HG02884 (cell line): ENCODE data around the gene MYO5B.
A peak's percentile ranks its signal among the peaks of the same experiment; 100 is the strongest.
"Not testable (repeated sequence)": the region's sequence is repeated elsewhere in the genome, so short reads cannot be mapped to it uniquely, and the experiment has no call there.

Experiments
- ATAC-seq: cut with Tn5 transposase; IDR thresholded peaks from one replicate; pipeline ENCODE4 v1.9.1; 2021; ENCODE audit warnings: mild to moderate bottlenecking, moderate library complexity; ENCODE audit not compliant: unreplicated experiment

Gene MYO5B

DNA sequence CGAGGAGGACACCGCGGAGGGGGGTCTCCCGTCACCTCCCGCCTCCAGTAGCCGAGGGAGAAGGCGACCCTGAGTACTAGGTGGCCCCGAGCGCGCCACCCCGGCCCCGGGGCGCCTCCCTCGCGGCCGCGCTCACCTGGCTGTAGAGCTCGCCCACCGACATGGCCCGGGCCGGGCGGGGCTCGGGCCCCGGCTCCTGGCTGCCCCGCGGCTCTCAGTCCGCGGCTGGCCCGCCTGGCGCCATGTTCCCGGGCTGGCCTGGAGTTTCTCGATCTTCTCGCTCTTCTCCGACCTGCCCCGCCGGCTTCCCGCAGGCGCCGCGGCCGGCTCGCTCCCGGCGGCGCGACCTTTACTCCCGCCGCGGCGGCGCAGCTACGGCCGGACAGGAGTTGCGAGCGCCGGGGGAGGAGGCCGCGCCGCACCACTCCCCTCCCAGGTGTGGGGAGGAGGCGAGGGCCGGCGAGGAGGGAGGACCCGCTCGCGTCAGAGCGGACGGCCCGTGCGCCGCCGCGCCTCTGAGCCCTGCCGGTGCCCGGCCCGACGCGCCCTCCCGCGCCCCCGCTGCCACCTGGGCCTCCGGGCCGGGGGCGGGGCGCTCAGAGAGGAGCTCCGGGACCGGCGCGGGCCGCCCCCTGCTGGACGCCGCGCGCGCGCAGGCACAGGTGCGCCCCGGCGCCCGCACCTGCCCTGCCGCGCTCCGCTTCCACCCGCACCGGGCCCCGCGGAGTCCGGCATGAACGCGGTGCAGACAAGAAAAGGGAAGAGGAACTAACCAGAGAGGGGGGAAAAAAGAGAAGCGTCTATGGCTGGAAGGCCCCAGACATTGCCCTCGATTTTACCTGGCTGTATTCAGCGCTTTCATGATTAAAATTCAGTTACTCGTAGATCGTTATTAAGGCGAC, at the start of gene MYO5B:
Gene MYO5B (minus strand): TSS at position 517 of the 902 bp plus-strand sequence. CDS start 354 bp downstream, at position 163.
- ATAC-seq = peak; percentile 82

DNA sequence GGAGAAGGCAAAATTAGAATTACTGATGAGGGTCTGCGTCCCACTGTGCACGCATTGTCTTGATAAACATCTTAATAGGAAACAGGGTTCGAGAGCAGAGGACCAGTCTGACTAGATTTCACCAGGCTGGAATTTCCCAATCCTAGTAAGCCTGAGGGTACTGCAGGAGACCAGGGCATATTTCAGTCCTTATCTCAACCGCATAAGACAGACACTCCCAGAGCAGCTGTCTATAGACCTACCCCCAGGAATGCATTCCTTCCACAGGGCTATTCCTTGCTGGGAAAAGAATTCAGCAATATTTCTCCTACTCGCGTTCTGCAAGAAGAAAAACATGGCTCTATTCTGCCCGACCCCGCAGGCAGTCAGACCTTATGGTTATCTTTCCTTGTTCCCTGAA, 46.8 kb upstream of the MYO5B start:
- ATAC-seq = not testable (repeated sequence)

DNA sequence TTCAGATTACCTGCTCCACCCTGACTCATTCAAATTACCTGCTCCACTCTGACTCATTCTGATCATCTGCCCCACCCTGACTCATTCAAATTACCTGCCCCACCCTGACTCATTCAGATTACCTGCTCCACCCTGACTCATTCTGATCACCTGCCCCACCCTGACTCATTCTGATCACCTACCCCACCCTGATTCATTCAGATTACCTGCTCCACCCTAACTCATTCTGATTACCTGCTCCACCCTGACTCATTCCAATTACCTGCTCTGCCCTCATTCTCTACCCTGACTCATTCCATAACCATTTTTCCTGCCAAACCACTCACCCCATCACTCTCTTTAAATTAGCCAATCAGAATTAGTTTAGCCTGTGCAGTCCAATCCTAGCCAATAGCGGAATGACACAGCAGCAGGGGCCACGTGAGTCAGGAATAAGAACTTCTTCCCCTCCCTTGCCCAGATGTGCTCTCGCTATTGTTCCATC, 45.2 kb upstream of the MYO5B start:
- ATAC-seq = no peak

DNA sequence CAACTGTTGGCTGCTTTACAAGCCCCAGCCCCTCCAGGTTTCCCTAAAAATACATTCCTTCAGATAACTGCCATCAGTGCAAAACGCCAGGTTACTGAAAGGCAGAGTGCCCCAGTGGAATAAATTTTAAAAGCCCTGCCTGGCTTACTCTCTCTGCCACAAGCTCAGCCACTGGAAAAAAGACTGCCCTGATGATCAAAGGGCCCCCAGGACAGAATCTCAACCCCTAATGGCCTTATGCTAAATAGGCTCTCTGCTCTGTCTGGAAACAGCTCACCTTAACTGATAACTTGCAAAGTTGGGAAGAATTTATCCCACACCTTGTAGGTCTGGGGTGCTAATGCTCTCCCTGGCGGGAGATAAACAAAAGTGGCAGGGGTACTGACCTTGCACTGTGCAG, 37.5 kb upstream of the MYO5B start:
- no peak for ATAC-seq

DNA sequence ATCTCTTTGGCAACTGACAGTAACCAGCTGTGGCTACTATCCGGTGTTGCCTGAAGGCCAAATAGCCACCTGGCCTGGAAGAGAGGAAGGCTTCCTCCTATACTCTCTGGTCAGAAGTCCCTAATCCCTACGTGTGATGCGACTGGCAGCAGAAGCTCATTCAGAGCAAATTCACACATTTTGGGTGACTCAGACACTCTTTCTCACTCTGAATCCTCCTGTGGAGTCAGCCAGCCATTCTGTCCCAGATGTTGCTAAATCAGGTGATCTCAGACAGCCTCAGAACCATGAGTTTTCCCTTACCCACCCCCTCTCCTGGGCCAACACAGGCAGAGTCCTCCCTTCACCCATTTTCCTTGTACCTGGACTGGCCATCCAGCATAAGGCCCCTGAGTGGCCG, 36.7 kb upstream of the MYO5B start:
- no peak for ATAC-seq

DNA sequence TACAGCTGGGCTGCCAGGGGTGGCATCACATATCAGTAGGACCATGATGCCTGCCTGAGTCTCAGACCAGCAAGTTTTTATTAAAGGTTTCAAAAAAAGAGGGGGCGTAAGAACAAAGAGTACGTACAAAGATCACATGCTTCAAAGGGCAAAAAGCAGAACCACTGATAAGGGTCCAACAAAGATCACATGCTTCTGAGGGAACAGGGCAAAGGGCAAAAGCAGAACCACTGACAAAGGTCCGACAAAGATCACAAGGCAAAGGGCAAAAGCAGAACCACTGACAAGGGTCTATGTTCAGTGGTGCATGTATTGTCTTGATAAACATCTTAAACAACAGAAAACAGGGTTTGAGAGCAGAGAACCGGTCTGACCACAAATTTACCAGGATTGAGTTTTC, 25.3 kb upstream of the MYO5B start:
- not testable (repeated sequence) for ATAC-seq

DNA sequence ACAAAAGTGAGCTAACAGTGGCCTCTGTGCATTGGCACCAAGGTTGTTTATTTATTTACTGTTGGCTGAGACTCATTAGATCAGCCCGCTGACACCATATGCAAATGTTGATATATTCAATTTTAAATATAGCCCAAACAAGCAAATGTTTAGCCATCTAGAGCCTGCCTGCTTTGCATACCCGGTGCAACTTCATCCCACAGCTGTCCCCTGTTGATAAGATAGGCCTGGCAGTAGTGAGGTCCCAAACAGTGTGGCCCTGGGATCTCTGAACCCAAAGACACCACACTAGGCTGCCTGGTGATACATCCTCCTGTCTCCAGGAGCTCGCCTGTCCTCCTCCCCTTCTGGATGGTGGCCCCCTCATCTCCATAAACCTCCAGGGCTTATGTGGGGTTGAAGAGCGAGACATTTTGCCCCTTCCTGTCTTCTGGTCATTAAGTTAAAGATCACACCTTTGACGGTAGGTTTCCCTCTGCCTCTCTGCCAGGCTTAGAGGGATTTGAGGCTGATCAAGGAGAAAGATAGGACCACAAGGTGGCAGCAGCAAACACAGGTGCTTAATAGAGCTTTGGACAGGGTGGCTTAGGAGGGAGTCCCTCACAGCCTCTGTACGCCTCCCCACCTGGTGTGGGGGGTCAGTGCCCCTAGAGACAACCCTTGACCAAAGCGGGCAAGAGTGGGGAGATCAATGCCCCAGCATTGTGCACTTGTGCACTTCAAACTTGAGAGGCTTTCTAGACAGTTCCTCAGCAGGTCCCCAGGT, 23.7 kb upstream of the MYO5B start:
- ATAC-seq = no peak

DNA sequence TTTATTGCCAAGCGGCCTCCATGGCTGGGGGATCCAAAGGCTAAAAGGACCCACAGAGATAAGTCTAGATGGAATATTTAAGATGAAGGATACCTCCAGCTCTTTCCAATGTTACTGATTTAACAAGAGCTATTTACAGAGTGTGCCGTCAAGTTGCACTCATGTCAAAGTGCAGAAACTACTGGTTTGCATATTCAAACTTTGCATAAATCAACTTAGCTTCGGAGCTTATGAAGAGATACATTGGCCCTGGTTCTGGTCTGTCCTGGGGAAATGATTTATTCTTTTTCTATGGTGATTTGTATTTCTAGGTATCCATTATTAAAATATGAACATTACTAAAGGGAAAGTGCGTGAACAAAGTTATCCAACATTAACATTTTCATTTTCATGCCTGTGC, 14.4 kb upstream of the MYO5B start:
- ATAC-seq = no peak

DNA sequence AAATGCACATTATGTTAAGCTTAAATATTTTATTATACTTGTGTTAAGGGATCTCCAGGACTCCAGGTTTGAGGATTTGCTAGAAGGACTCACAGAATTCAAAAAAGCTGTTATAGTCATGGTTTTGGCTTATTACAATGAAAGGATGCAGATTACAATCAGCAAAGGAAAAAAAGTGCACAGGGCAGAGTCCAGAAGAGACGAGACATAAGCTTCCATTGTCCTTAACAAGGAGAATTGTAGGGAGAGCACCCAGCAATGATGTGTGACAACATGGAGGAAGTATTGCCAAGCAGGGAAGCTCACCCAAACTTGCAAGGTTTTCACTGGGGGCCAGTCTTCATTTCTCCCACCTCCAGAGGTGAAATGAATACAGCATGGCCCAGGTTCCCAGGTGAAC, 12.8 kb upstream of the MYO5B start:
- ATAC-seq = no peak

DNA sequence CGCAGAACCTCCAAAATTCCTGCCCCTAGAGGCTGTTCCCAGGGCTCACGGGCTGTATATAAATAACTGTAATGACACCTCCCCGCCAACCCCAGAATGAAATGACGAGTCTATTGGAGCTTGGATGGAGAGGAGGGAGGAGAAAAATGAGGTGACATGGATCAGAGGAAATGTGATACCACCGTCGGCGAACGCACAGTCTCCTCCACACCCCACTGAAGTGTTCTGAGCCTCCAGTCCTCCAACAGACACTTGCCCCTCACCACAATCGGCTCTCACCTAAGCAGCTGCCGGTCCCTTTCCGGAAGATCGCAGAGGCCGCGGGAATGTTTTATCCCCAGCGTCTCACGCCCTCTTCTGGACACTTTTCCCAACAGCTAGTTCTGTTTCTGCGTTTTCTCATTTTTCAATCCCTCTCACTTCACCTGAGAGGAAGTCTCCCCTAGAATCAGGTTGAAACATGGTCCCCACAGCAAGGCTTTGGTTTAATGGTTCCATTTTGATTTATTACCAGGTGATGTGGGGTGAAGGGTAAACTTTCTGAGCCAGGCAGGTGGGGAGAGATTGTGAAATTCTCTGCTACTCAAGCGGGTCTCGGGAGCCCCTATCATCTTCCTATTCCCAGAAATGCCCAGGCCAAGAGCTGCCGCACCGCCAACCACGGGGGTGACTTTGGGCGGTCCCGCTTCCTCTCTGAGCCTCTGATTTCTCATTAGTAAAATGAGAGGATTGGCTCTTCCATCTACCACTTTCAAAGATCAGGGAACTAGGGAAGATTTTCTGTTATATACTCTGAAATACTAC, 9.1 kb upstream of the MYO5B start:
- no peak for ATAC-seq

DNA sequence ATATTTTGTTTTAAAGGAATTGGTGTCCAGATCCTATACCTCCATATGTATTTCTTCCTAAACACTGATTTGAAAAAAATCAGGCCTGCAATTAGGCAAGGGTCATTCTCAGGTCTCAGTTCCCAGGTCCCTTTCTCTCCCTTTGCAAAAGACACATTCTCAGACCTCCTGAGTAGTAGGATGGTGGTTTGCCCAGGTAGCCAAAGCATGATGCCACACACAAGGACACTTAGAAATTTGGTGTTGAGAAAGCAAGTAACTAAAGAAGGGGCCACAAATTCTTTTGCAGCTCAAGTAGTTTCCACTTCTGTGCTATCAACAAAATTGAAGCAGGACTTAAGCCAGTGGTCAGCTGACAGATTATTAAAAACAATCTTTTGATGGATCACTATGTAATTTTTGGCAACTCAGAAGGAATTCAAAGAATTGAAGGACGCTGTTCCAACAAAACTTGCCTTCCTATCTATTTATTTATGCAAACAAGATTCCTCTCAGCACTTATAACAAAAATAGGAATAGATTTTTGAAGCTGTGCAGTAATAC, 6.6 kb upstream of the MYO5B start:
- ATAC-seq = no peak

DNA sequence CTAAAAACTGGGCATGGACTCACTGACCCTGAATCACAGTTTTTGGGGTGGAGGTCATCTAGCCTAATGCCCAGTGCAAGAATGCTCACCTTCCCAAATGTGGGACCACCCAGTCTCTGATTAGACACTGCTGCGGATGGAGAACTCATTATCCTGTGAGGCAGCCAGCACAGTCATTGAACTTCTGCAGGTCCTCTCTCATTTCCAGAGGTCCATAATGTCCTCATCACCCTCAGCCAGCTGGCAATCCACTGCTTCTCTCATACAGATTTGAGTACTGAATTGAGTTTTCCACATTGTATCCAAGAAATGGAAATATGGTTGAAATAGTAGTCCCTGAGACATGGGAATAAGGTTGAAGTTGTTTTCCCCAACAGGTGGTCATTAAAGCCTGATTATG, 5.0 kb upstream of the MYO5B start:
- ATAC-seq = no peak

DNA sequence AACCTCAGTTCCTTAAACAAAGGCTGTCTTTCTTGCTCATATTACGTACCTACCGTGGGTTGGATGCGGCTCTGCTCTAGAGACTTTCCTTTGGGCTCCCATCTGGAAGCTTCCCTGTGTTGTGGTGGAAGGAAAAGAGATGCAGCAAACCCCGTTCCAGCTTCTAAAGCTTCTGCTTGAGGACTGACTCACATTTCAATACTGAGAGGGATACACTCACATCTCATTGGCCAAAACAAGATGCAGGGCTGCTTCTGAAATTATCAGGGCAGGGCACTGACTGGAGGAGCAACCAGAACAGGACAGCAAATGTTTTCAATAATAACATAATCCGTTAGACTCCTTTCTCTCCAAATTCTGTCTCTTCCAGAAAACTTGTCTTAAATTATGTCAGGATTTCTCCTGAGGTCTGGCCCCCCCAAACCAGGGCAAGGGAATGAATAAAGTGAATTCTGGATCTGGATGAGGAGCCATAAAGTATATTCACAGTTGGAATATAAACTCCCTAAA, 4.5 kb upstream of the MYO5B start:
- no peak for ATAC-seq

DNA sequence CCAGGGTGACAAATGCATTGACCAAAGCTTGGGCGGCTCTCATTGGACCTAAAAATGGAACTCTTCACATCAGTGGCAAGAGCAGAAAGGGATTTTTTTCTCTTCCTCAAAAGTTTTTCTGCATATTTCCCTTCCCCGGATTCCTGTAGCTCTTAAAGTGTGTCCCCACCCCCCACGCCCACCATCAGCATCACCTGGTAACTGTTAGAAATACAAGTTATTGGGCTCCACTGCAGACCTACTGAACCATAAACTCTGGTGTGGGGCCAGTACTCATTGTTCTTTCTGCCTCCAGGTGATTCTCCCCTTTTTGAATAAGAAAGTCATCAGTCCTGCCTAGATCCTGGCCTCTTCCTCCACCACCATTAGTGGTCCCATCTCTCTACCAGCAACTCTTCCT, 1.3 kb upstream of the MYO5B start:
- no peak for ATAC-seq

DNA sequence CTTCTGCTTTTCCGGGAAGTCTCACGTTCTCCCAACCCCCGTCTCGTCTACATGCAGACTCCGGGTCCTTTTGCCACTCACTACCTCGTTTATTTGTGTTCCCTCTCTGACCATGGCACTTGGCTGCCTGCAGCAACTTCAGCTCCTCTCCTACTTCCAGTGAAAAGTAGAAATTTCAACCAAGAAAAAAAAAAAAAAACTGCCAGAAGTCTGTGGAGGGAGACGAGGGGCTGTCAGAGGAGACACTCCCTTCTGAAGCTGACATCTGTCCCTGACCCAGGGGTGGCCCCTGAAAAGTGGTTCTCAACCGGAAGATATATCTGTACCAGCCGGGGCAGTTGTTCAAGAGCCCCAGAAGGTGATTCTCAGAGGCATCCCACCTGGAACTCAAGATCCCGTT, 742 bp upstream of the MYO5B start:
- no peak for ATAC-seq

DNA sequence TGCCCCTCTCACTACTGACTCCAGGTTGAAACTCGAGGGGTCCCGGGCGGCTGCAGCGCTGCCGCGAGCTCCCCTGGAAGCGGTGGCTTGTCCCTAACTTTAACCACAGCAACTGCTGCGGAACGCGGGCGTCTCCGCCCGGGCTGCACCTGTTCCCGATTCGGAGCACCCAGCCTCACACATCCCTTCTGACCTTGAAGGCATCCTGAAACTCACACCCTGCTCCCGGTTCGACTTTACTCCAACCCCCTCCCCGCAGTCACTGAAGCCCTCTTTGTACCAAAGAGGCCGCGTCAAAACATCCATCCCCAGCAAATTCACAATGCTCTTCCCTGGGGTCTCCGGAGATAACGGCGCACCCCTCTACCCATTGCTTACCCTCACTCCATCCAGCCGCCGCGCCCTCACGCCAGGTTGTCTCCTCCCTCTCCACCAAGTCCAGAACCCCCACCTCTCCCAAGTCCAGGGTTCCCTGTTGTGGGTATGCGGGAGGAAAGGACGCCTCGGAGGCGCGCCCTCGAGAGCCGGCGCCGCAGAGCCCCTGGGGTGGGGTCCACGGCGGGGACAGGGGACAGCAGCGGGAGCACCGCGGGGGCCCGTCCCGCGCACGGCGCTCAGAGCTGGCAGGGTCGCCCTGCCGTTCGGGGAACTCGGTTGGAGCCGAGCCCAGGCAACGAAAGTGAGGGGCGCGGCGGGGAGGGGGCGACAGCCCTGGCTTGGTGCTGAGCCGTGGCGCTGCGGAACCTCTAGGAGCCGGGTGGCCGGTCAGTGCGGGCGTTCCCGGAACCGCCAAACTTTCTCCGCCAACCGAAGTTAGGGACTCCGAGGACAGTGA, 934 bp downstream of the MYO5B start:
- no peak for ATAC-seq

DNA sequence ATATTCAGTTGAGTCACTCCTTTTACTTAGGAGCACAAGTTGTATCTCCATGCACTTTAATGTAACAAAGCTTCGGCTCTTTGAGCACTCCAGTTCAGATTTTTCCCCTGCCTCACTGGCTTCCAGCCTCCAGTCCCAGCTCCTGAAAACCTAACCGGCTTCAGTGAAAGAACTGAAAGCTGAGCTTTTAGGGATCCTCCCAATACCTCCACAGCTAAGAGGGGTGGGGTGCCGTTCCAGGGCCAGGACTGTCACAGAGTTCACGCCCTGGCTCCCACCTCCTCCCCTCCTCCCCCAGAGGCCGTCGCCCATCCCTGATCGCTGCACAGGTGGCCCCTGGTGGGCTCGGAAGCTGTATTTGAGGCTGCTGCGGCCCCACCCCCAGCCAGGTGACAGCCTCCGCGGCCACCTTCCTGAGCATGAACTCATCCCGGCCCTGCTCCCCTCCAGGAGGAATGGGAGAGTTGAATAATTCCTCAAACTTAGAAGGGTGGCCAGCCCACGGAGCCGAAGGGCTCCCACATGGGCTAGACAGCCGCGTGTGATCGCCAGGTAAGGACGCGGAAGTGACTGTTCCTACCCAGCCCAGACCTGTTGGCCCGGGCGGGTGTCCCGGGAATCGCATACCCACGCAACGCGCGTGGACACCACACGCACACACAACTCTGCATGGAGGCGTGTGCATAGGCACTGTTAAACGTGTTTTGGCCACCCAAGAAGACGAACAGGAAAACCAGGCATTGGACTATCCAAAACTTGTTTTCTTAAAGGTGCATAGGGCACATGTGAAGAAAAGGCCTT, 1.8 kb downstream of the MYO5B start:
- no peak for ATAC-seq

DNA sequence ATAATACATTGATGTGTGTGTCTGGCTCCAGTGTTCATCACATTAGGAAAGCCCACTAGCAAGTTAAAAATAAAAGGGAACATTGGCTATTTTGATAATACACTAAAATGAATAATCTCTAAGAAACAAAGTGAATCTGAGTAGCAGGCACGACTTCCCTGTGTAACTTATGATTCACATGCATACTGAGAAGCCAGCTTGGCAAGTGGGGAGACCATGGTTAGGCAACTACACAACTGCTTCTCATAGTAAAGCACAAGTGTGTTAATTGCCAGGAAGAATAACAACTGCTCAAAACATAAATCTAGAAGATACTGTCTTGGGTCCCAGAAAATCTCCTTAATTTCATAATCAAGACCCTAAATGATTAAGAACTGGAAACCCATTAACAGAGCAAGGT, 4.0 kb downstream of the MYO5B start:
- ATAC-seq = no peak

DNA sequence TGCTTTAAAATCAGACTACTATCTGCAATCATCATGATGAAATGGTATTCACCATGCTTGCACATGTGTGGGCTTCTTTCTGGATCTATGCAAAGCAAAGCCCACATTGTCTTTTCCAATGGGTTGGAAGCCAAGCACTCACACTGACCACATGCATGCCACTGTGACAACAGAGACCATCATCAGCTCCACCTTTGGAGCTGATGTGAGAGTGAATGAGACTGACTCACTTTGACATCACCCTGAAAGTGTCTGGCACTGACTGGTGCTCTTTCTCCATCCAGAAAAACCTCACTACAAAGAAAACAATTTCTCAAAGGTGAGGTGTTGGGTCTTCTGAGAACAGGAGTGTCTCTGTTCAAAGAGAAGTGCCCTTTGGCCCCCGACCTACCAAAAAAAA, 4.7 kb downstream of the MYO5B start:
- no peak for ATAC-seq
